ENCODE measurements around the gene COL4A3.

The COL4A3 gene

DNA sequence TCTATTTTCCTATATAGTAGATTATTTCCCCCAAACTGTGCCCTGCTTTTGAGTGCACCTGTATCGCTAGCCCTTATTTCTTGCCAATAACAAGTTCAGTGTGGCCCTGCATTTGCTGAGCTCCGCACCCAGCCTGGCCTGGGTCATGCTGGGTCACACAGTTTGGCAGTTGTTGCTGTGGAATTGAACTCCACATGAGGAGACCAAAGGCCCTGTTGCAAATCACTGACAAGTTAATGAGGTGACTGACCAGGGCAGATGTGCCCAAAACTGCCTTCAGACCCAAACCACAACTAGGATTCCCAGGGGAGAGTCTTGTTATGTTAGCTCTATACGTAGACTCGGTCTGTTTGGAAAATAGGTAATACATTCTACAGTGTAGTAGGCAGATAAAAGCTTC is 31.4 kb upstream of the COL4A3 start:
- no peak overlapping the region for H3K27ac ChIP-seq (ENCODE audit: low read depth, low read length)
- H3K9ac ChIP-seq (ENCODE audit: low read depth in 1 of 2, low read length in 2 of 2), result no peak overlapping the region
- no peaks in the 10 kb centered on the region for H3K4me1 ChIP-seq (ENCODE audit: control insufficient read depth in 1 of 2, insufficient read depth in 2 of 2, low read length in 2 of 2)
- no peaks in the 10 kb centered on the region for H3K9me3 ChIP-seq (ENCODE audit: control insufficient read depth in 1 of 2, low read length in 2 of 2)
- H3K36me3 ChIP-seq (ENCODE audit: control insufficient read depth in 1 of 2, insufficient read depth in 2 of 2, low read length in 2 of 2), result no peaks in the 10 kb centered on the region
- H3K4me3 ChIP-seq (ENCODE audit: low read depth in 1 of 2, low read length in 2 of 2), result no peak overlapping the region
- peaks cover 0 to 5% of the 10 kb centered on the region in 2 donors for H3K27me3 ChIP-seq (ENCODE audit: control insufficient read depth in 1 of 2, insufficient read depth in 2 of 2, low read length in 2 of 2)

- H3K4me3 ChIP-seq (ENCODE audit: low read depth in 1 of 2, low read length in 2 of 2), result no peak overlapping the region
- no peaks in the 10 kb centered on the region for H3K9me3 ChIP-seq (ENCODE audit: control insufficient read depth in 1 of 2, low read length in 2 of 2)
- no peaks in the 10 kb centered on the region for H3K36me3 ChIP-seq (ENCODE audit: control insufficient read depth in 1 of 2, insufficient read depth in 2 of 2, low read length in 2 of 2)
- no peak overlapping the region for H3K9ac ChIP-seq (ENCODE audit: low read depth in 1 of 2, low read length in 2 of 2)
- no peaks in the 10 kb centered on the region for H3K4me1 ChIP-seq (ENCODE audit: control insufficient read depth in 1 of 2, insufficient read depth in 2 of 2, low read length in 2 of 2)
- H3K27ac ChIP-seq (ENCODE audit: low read depth, low read length), result no peak overlapping the region
- no peaks in the 10 kb centered on the region for H3K27me3 ChIP-seq (ENCODE audit: control insufficient read depth in 1 of 2, insufficient read depth in 2 of 2, low read length in 2 of 2)
Measured at GRCh38 chr2:227134591-227134990, 29.8 kb upstream of the COL4A3 start.

- Histone ChIP-seq H3K27me3 (ENCODE audit: control insufficient read depth in 1 of 2, insufficient read depth in 2 of 2, low read length in 2 of 2) (no peaks in the 10 kb centered on the region), H3K4me3 (ENCODE audit: low read depth in 1 of 2, low read length in 2 of 2) (no peak overlapping the region), H3K9me3 (ENCODE audit: control insufficient read depth in 1 of 2, low read length in 2 of 2) (no peaks in the 10 kb centered on the region), H3K4me1 (ENCODE audit: control insufficient read depth in 1 of 2, insufficient read depth in 2 of 2, low read length in 2 of 2) (no peaks in the 10 kb centered on the region), H3K36me3 (ENCODE audit: control insufficient read depth in 1 of 2, insufficient read depth in 2 of 2, low read length in 2 of 2) (no peaks in the 10 kb centered on the region), H3K9ac (ENCODE audit: low read depth in 1 of 2, low read length in 2 of 2) (no peak overlapping the region), H3K27ac (ENCODE audit: low read depth, low read length) (no peak overlapping the region)
Measured at GRCh38 chr2:227141301-227141700, 23.1 kb upstream of the COL4A3 start.

- H3K9me3 ChIP-seq (ENCODE audit: control insufficient read depth in 1 of 2, low read length in 2 of 2), result no peaks in the 10 kb centered on the region
- no peaks in the 10 kb centered on the region for H3K4me1 ChIP-seq (ENCODE audit: control insufficient read depth in 1 of 2, insufficient read depth in 2 of 2, low read length in 2 of 2)
- no peak overlapping the region for H3K9ac ChIP-seq (ENCODE audit: low read depth in 1 of 2, low read length in 2 of 2)
- H3K27me3 ChIP-seq (ENCODE audit: control insufficient read depth in 1 of 2, insufficient read depth in 2 of 2, low read length in 2 of 2), result no peaks in the 10 kb centered on the region
- no peak overlapping the region for H3K4me3 ChIP-seq (ENCODE audit: low read depth in 1 of 2, low read length in 2 of 2)
- no peak overlapping the region for H3K27ac ChIP-seq (ENCODE audit: low read depth, low read length)
- no peaks in the 10 kb centered on the region for H3K36me3 ChIP-seq (ENCODE audit: control insufficient read depth in 1 of 2, insufficient read depth in 2 of 2, low read length in 2 of 2)
Measured at GRCh38 chr2:227143895-227144294, 20.5 kb upstream of the COL4A3 start.

GRCh38 chr2:227146456-227146855 is 18.0 kb upstream of the COL4A3 start:
- Histone ChIP-seq H3K27ac (ENCODE audit: low read depth, low read length) (no peak overlapping the region), H3K4me1 (ENCODE audit: control insufficient read depth in 1 of 2, insufficient read depth in 2 of 2, low read length in 2 of 2) (no peaks in the 10 kb centered on the region), H3K9me3 (ENCODE audit: control insufficient read depth in 1 of 2, low read length in 2 of 2) (no peaks in the 10 kb centered on the region), H3K27me3 (ENCODE audit: control insufficient read depth in 1 of 2, insufficient read depth in 2 of 2, low read length in 2 of 2) (no peaks in the 10 kb centered on the region), H3K36me3 (ENCODE audit: control insufficient read depth in 1 of 2, insufficient read depth in 2 of 2, low read length in 2 of 2) (no peaks in the 10 kb centered on the region), H3K9ac (ENCODE audit: low read depth in 1 of 2, low read length in 2 of 2) (no peak overlapping the region), H3K4me3 (ENCODE audit: low read depth in 1 of 2, low read length in 2 of 2) (no peak overlapping the region)

DNA sequence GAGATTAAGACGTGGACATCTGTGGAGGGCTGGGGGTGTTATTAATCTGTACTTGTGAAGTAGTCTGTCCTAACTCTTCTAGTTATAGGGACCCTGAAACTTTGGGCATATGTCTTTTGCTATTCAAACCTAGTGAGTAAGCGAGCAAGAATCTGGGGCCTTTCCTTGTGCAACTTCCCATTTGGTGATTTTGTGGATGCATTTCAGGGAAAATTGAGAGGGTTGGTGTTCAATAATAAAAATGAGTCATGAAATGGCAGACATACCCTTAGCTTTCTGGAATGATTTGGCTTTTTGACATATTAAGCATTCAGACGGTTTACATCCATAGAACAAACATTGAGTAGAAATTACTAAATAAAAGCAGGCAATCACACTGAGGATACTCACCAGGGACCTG is 17.4 kb upstream of the COL4A3 start:
- no peaks in the 10 kb centered on the region for H3K27me3 ChIP-seq (ENCODE audit: control insufficient read depth in 1 of 2, insufficient read depth in 2 of 2, low read length in 2 of 2)
- H3K9me3 ChIP-seq (ENCODE audit: control insufficient read depth in 1 of 2, low read length in 2 of 2), result no peaks in the 10 kb centered on the region
- no peaks in the 10 kb centered on the region for H3K36me3 ChIP-seq (ENCODE audit: control insufficient read depth in 1 of 2, insufficient read depth in 2 of 2, low read length in 2 of 2)
- H3K9ac ChIP-seq (ENCODE audit: low read depth in 1 of 2, low read length in 2 of 2), result no peak overlapping the region
- H3K4me3 ChIP-seq (ENCODE audit: low read depth in 1 of 2, low read length in 2 of 2), result no peak overlapping the region
- H3K4me1 ChIP-seq (ENCODE audit: control insufficient read depth in 1 of 2, insufficient read depth in 2 of 2, low read length in 2 of 2), result no peaks in the 10 kb centered on the region
- H3K27ac ChIP-seq (ENCODE audit: low read depth, low read length), result no peak overlapping the region

GRCh38 chr2:227148106-227148505 is 16.3 kb upstream of the COL4A3 start:
- H3K27ac ChIP-seq (ENCODE audit: low read depth, low read length), result no peak overlapping the region
- no peaks in the 10 kb centered on the region for H3K4me1 ChIP-seq (ENCODE audit: control insufficient read depth in 1 of 2, insufficient read depth in 2 of 2, low read length in 2 of 2)
- H3K9me3 ChIP-seq (ENCODE audit: control insufficient read depth in 1 of 2, low read length in 2 of 2), result no peaks in the 10 kb centered on the region
- no peaks in the 10 kb centered on the region for H3K27me3 ChIP-seq (ENCODE audit: control insufficient read depth in 1 of 2, insufficient read depth in 2 of 2, low read length in 2 of 2)
- H3K9ac ChIP-seq (ENCODE audit: low read depth in 1 of 2, low read length in 2 of 2), result no peak overlapping the region
- H3K36me3 ChIP-seq (ENCODE audit: control insufficient read depth in 1 of 2, insufficient read depth in 2 of 2, low read length in 2 of 2), result no peaks in the 10 kb centered on the region
- H3K4me3 ChIP-seq (ENCODE audit: low read depth in 1 of 2, low read length in 2 of 2), result no peak overlapping the region

GRCh38 chr2:227150222-227150936 is 14.0 kb upstream of the COL4A3 start:
- no peaks in the 10 kb centered on the region for H3K4me1 ChIP-seq (ENCODE audit: control insufficient read depth in 1 of 2, insufficient read depth in 2 of 2, low read length in 2 of 2)

GRCh38 chr2:227152093-227152766 is 12.2 kb upstream of the COL4A3 start:
- no peak overlapping the region for H3K4me3 ChIP-seq (ENCODE audit: low read depth in 1 of 2, low read length in 2 of 2)
- H3K27me3 ChIP-seq (ENCODE audit: control insufficient read depth in 1 of 2, insufficient read depth in 2 of 2, low read length in 2 of 2), result no peaks in the 10 kb centered on the region
- no peak overlapping the region for H3K27ac ChIP-seq (ENCODE audit: low read depth, low read length)
- H3K4me1 ChIP-seq (ENCODE audit: control insufficient read depth in 1 of 2, insufficient read depth in 2 of 2, low read length in 2 of 2), result no peaks in the 10 kb centered on the region
- H3K36me3 ChIP-seq (ENCODE audit: control insufficient read depth in 1 of 2, insufficient read depth in 2 of 2, low read length in 2 of 2), result no peaks in the 10 kb centered on the region
- H3K9me3 ChIP-seq (ENCODE audit: control insufficient read depth in 1 of 2, low read length in 2 of 2), result no peaks in the 10 kb centered on the region
- H3K9ac ChIP-seq (ENCODE audit: low read depth in 1 of 2, low read length in 2 of 2), result no peak overlapping the region

More at GRCh38 chr2:227150222-227150936, 14.0 kb upstream of the COL4A3 start:
- H3K4me3 ChIP-seq (ENCODE audit: low read depth in 1 of 2, low read length in 2 of 2), result no peak overlapping the region
- no peaks in the 10 kb centered on the region for H3K9me3 ChIP-seq (ENCODE audit: control insufficient read depth in 1 of 2, low read length in 2 of 2)
- H3K27me3 ChIP-seq (ENCODE audit: control insufficient read depth in 1 of 2, insufficient read depth in 2 of 2, low read length in 2 of 2), result no peaks in the 10 kb centered on the region
- no peak overlapping the region for H3K27ac ChIP-seq (ENCODE audit: low read depth, low read length)
- no peak overlapping the region for H3K9ac ChIP-seq (ENCODE audit: low read depth in 1 of 2, low read length in 2 of 2)
- H3K36me3 ChIP-seq (ENCODE audit: control insufficient read depth in 1 of 2, insufficient read depth in 2 of 2, low read length in 2 of 2), result no peaks in the 10 kb centered on the region

DNA sequence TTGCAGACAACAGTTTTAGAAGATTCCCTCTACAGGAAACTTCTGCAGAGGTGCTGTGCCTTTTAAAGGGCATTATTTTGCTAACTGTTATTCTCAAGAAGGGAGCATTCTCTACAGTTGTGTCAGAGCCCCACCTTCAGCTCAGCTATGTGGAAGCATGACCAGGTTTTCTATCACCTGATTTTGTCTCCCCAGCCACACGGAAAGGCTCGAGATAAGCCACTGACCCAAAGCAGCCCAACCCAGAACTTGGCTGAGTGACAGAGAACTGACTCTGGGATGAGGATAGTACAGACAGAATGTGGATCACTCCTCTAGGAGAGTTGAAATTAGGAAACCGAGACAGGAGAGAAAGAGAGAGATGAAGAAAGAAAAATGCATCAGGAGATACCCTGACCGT is 11.1 kb upstream of the COL4A3 start:
- H3K4me1 ChIP-seq (ENCODE audit: control insufficient read depth in 1 of 2, insufficient read depth in 2 of 2, low read length in 2 of 2), result no peaks in the 10 kb centered on the region
- H3K9ac ChIP-seq (ENCODE audit: low read depth in 1 of 2, low read length in 2 of 2), result no peak overlapping the region
- H3K4me3 ChIP-seq (ENCODE audit: low read depth in 1 of 2, low read length in 2 of 2), result no peak overlapping the region
- H3K9me3 ChIP-seq (ENCODE audit: control insufficient read depth in 1 of 2, low read length in 2 of 2), result no peaks in the 10 kb centered on the region
- no peaks in the 10 kb centered on the region for H3K27me3 ChIP-seq (ENCODE audit: control insufficient read depth in 1 of 2, insufficient read depth in 2 of 2, low read length in 2 of 2)
- H3K27ac ChIP-seq (ENCODE audit: low read depth, low read length), result no peak overlapping the region
- H3K36me3 ChIP-seq (ENCODE audit: control insufficient read depth in 1 of 2, insufficient read depth in 2 of 2, low read length in 2 of 2), result no peaks in the 10 kb centered on the region

Measured in duodenal mucosa (tissue), 2 donors.